SK-N-SH treated with all-trans-retinoic acid at 6 μM for 48 hours (cell line): ENCODE results near the gene ZNF410.
"Not testable (repeated sequence)": the region's sequence is repeated elsewhere in the genome, so short reads cannot be mapped to it uniquely, and the experiment has no call there.

Source experiments
- ESRRG ChIP-seq: fragments of 250-450 bp; sonication (Bioruptor Pico); IDR thresholded peaks from 2 replicates; pipeline ENCODE4 v1.6.1; 2021; ENCODE audit warnings: mild to moderate bottlenecking
- OSR1 ChIP-seq: fragments of 250-450 bp; sonication (Bioruptor Pico); IDR thresholded peaks from 2 replicates; pipeline ENCODE4 v1.8.0; 2022; ENCODE audit warnings: moderate library complexity, mild to moderate bottlenecking, inconsistent platforms
- RARB ChIP-seq: fragments of 250-450 bp; sonication (Bioruptor Pico); IDR thresholded peaks from 2 replicates; pipeline ENCODE4 v1.8.0; 2021; ENCODE audit warnings: mild to moderate bottlenecking, moderate library complexity
- TCF4 ChIP-seq: fragments of 250-450 bp; sonication (Bioruptor Pico); IDR thresholded peaks from 2 replicates; pipeline ENCODE4 v1.8.0; 2021; ENCODE audit warnings: mild to moderate bottlenecking, moderate library complexity, borderline replicate concordance
- ZNF70 ChIP-seq: fragments of 450-650 bp; formaldehyde crosslinking; IDR thresholded peaks from 2 replicates; pipeline ENCODE4 v1.5.0; 2020; ENCODE audit warnings: mild to moderate bottlenecking, moderate library complexity

DNA sequence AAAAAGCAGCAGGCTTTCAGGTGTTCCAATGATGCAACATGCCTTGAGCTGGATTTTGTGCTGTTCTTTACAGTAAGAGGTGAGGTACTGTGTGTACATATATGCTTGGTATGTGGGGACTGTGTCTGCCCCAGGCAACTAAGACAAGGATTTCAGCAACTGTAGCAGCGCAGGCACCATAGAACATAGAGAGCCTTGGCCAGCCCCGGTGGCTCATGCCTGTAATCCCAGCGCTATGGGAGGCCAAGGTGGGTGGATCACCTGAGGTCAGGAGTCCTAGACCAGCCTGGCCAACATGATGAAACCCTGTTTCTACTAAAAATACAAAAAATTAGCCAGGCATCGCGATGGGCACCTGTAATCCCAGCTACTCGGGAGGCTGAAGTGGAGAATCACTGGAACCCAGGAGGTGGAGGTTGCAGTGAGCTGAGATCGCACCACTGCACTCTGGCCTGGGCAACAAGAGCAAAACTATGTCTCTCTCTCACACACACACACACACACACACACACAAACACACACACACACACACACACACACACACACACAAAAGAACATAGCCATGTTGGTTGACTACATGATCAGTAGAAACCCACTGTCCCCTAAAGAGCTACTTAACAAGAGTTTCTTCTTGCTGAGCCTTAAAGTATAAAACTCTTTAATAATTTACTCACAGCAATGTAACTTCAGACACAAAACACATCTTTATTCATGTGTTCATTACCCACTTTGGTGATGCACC, 48.2 kb upstream of the ZNF410 start:
- TF ChIP-seq OSR1, ESRRG, TCF4, ZNF70, RARB (CRISPR knock-in tag): not testable (repeated sequence)
